B cell (primary cell): ENCODE data around the gene TENM3.

Experiments
- EZH2 ChIP-seq: IDR thresholded peaks from 2 replicates; pipeline ENCODE4 v1.6.1; 2012; ENCODE audit warnings: borderline replicate concordance, low read depth, mild to moderate bottlenecking, moderate library complexity, low read length; ENCODE audit not compliant: insufficient read depth, poor library complexity, severe bottlenecking
- TF ChIP-seq, protein P1 (sequence below): fragments of 200-600 bp; IDR thresholded peaks from one replicate; pipeline ENCODE4 v1.8.0; 2022; ENCODE audit warnings: antibody characterized with exemption, mild to moderate bottlenecking

DNA sequence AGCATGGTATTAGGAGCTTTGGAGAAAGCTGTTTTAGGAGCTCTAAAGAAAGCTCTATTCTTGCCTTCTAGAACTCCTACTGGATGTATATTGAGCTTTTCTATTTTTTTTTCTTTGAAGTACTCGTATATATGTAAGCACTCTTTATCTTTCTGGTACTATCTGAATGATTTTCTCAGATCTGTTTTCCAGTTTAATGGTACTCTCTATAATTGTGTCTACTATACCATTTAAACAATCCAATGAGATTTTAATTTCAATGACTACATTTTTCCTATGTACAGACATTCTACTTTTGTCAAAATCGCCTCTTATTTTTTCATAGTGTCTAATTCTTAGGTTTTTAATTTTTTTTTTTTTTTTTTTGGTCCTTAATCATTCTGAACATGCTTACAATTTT is 345.9 kb downstream of the TENM3 start:
- TF ChIP-seq, protein P1, sequence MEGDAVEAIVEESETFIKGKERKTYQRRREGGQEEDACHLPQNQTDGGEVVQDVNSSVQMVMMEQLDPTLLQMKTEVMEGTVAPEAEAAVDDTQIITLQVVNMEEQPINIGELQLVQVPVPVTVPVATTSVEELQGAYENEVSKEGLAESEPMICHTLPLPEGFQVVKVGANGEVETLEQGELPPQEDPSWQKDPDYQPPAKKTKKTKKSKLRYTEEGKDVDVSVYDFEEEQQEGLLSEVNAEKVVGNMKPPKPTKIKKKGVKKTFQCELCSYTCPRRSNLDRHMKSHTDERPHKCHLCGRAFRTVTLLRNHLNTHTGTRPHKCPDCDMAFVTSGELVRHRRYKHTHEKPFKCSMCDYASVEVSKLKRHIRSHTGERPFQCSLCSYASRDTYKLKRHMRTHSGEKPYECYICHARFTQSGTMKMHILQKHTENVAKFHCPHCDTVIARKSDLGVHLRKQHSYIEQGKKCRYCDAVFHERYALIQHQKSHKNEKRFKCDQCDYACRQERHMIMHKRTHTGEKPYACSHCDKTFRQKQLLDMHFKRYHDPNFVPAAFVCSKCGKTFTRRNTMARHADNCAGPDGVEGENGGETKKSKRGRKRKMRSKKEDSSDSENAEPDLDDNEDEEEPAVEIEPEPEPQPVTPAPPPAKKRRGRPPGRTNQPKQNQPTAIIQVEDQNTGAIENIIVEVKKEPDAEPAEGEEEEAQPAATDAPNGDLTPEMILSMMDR: no peak
- no peak for TF ChIP-seq EZH2
